Neuronal stem cell (in vitro differentiated cells): ENCODE results near the gene SCGN.

ENCODE experiments used
- DNase-seq: peaks from one replicate; pipeline ENCODE4 v3.0.0-alpha.2; 2013; ENCODE audit warnings: low spot score
- H2AFZ ChIP-seq: one replicate; pipeline ENCODE4 v1.6.1; 2013; ENCODE audit warnings: mild to moderate bottlenecking, low read length, inconsistent platforms
- H2AK5ac ChIP-seq: 2 replicates; pipeline ENCODE4 v1.6.1; 2013; ENCODE audit warnings: low read depth, mild to moderate bottlenecking, inconsistent platforms, low read length, moderate library complexity, mixed read lengths
- H2BK120ac ChIP-seq: 2 replicates; pipeline ENCODE4 v1.6.1; 2013; ENCODE audit warnings: low read depth, mild to moderate bottlenecking, inconsistent platforms, low read length, moderate library complexity, mixed read lengths
- H2BK12ac ChIP-seq: one replicate; pipeline ENCODE4 v1.6.1; 2013; ENCODE audit warnings: low read length, inconsistent platforms
- H2BK15ac ChIP-seq: 2 replicates; pipeline ENCODE4 v1.6.1; 2013; ENCODE audit warnings: mild to moderate bottlenecking, low read length, inconsistent platforms, mixed read lengths
- H2BK5ac ChIP-seq: one replicate; pipeline ENCODE4 v1.6.1; 2013; ENCODE audit warnings: inconsistent platforms, mild to moderate bottlenecking, low read length, moderate library complexity
- H3K14ac ChIP-seq: one replicate; pipeline ENCODE4 v1.6.1; 2013; ENCODE audit warnings: low read length, inconsistent platforms
- H3K18ac ChIP-seq: 2 replicates; pipeline ENCODE4 v1.6.1; 2013; ENCODE audit warnings: low read length, inconsistent platforms
- H3K23ac ChIP-seq: 2 replicates; pipeline ENCODE4 v1.6.1; 2013; ENCODE audit warnings: low read depth, mild to moderate bottlenecking, mixed read lengths, low read length, inconsistent platforms; ENCODE audit not compliant: poor library complexity
- H3K27ac ChIP-seq: replicated peaks from 3 replicates; pipeline ENCODE4 v1.5.1; 2013; ENCODE audit warnings: low read length, inconsistent platforms
- H3K27me3 ChIP-seq, 3 experiments: 2 replicates each; pipeline ENCODE4 v1.6.1; 2013; ENCODE audit warnings: low read length in 3 of 3, mild to moderate bottlenecking in 2 of 3, inconsistent platforms in 1 of 3, low read depth in 1 of 3, mixed read lengths in 1 of 3, moderate library complexity in 1 of 3; ENCODE audit not compliant: control insufficient read depth in 3 of 3, insufficient read depth in 3 of 3
- H3K36me3 ChIP-seq, 2 donors: replicated peaks in 1 of 2; 2 replicates each; pipeline ENCODE4 v1.6.1; 2013; ENCODE audit warnings: low read length in 2 of 2; ENCODE audit not compliant: control insufficient read depth in 2 of 2, insufficient read depth in 2 of 2
- H3K4ac ChIP-seq: 2 replicates; pipeline ENCODE4 v1.6.1; 2013; ENCODE audit warnings: inconsistent platforms, mild to moderate bottlenecking, low read length, moderate library complexity
- H3K4me1 ChIP-seq, 2 donors: 1 replicate in 1 of 2; 2 replicates in 1 of 2; pipeline ENCODE4 v1.6.1; 2013; ENCODE audit warnings: low read length in 2 of 2, low read depth in 1 of 2; ENCODE audit not compliant: control insufficient read depth in 2 of 2, insufficient read depth in 1 of 2
- H3K4me2 ChIP-seq: one replicate; pipeline ENCODE4 v1.6.1; 2013; ENCODE audit warnings: mild to moderate bottlenecking, low read length, inconsistent platforms; ENCODE audit not compliant: insufficient read depth, poor library complexity, severe bottlenecking
- H3K4me3 ChIP-seq, 2 donors: 2 replicates each; pipeline ENCODE4 v1.5.1; 2013; ENCODE audit warnings: low read length in 2 of 2, mild to moderate bottlenecking in 2 of 2, inconsistent platforms in 1 of 2, moderate library complexity in 1 of 2
- H3K79me1 ChIP-seq: one replicate; pipeline ENCODE4 v1.6.1; 2013; ENCODE audit warnings: low read depth, mild to moderate bottlenecking, inconsistent platforms, low read length, moderate library complexity
- H3K9ac ChIP-seq: one replicate; pipeline ENCODE4 v1.6.1; 2013; ENCODE audit warnings: mild to moderate bottlenecking, low read depth, low read length, inconsistent platforms; ENCODE audit not compliant: poor library complexity
- H3K9me3 ChIP-seq, 2 donors: replicated peaks in 1 of 2; 2 replicates each; pipeline versions ENCODE3 to v1.6.1; 2013; ENCODE audit warnings: low read length in 2 of 2, mild to moderate bottlenecking in 2 of 2, inconsistent platforms in 1 of 2, low read depth in 1 of 2, mixed read lengths in 1 of 2, moderate library complexity in 1 of 2; ENCODE audit not compliant: control insufficient read depth in 2 of 2, insufficient read depth in 1 of 2
- H4K8ac ChIP-seq: one replicate; pipeline ENCODE4 v1.6.1; 2013; ENCODE audit warnings: low read depth, mild to moderate bottlenecking, inconsistent platforms, low read length, moderate library complexity
- H4K91ac ChIP-seq: one replicate; pipeline ENCODE4 v1.6.1; 2013; ENCODE audit warnings: low read length, low read depth, mild to moderate bottlenecking, inconsistent platforms; ENCODE audit not compliant: poor library complexity
- WGBS, 2 donors: extraction: QIAGEN DNeasy Blood & Tissue Kit; methylation state at CpG; one replicate each; pipeline ENCODE4 v1.1.7; 2013; ENCODE audit warnings: missing lambda C conversion rate in 2 of 2, mixed read lengths in 1 of 2; ENCODE audit not compliant: insufficient read length in 2 of 2, insufficient replicate concordance in 1 of 2; ENCODE audit errors: extremely low coverage in 2 of 2; 5-methylcytosine and 5-hydroxymethylcytosine counted together

Gene SCGN

GRCh38 chr6:25661129-25661779 lies 9.2 kb downstream of the SCGN start:
- Histone ChIP-seq H3K36me3 (no peaks in the 10 kb centered on the region), H3K27me3 (peaks cover 0 to 3% (median 0%) of the 10 kb centered on the region in 3 experiments), H3K4me2 (no peak overlapping the region), H3K4me3 (no peak overlapping the region), H3K18ac (no peak overlapping the region), H4K91ac (no peak overlapping the region), H3K23ac (no peak overlapping the region), H2AFZ (no peak overlapping the region), H2BK120ac (no peak overlapping the region), H2AK5ac (no peak overlapping the region), H3K27ac (no peak overlapping the region), H3K14ac (no peak overlapping the region), H3K9me3 (no peaks in the 10 kb centered on the region), H3K4ac (no peak overlapping the region), H4K8ac (no peak overlapping the region), H3K4me1 (peaks cover 0 to 2% of the 10 kb centered on the region in 2 donors), H2BK15ac (no peak overlapping the region), H3K79me1 (no peaks in the 10 kb centered on the region), H2BK5ac (no peak overlapping the region), H3K9ac (no peak overlapping the region), H2BK12ac (no peak overlapping the region)
- DNase-seq: no peak
- no CpG with 5 or more reads among the region's 5 CpGs for WGBS, 2 donors

DNA sequence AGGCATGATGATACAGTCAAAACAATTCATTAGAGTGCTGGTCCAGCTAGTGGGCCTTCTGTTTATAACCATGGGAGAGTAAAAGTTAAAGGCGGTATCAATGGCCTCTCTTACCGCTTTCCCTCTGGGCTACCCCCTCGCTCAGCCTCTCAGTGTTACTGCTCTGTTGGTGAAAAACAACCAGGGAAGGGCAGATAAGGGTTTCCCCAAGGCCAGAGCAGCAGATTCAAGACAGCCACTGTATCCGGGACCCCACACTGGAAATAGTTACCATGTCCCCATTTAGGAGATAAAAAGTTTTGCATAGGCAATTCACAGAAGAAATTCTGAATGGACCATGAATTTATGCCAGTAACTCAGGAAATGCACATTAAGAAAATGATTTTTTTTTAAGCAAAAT lies 13.4 kb downstream of the SCGN start:
- Histone ChIP-seq H3K4ac (no peak overlapping the region), H2BK5ac (no peak overlapping the region), H2AK5ac (no peak overlapping the region), H3K4me1 (peaks cover 0 to under 1% of the 10 kb centered on the region in 2 donors), H3K9me3 (no peaks in the 10 kb centered on the region), H3K79me1 (no peaks in the 10 kb centered on the region), H2BK15ac (no peak overlapping the region), H4K8ac (no peak overlapping the region), H4K91ac (no peak overlapping the region), H3K9ac (no peak overlapping the region), H3K36me3 (no peaks in the 10 kb centered on the region), H2BK120ac (no peak overlapping the region), H2BK12ac (no peak overlapping the region), H3K4me3 (no peak overlapping the region), H3K27me3 (peaks cover 0 to 3% (median 0%) of the 10 kb centered on the region in 3 experiments), H3K4me2 (no peak overlapping the region), H3K18ac (no peak overlapping the region), H3K14ac (no peak overlapping the region), H2AFZ (no peak overlapping the region), H3K23ac (no peak overlapping the region), H3K27ac (no peak overlapping the region)
- DNase-seq: no peak
- no CpG with 5 or more reads among the region's 4 CpGs for WGBS, 2 donors

GRCh38 chr6:25669413-25669812 lies 17.4 kb downstream of the SCGN start:
- no peaks in the 10 kb centered on the region for H3K9me3 ChIP-seq
- H3K4me3 ChIP-seq: no peak overlapping the region
- H3K4ac ChIP-seq: no peak overlapping the region
- H3K36me3 ChIP-seq: no peaks in the 10 kb centered on the region
- H2AK5ac ChIP-seq: no peak overlapping the region
- H4K8ac ChIP-seq: no peak overlapping the region
- no peak overlapping the region for H3K14ac ChIP-seq
- no peak overlapping the region for H4K91ac ChIP-seq
- no peak overlapping the region for H2BK12ac ChIP-seq
- no peak overlapping the region for H2BK5ac ChIP-seq
- WGBS, 2 donors: no CpG with 5 or more reads among the region's 5 CpGs
- H3K27me3 ChIP-seq: peaks cover 0 to 3% (median 0%) of the 10 kb centered on the region in 3 experiments
- no peak overlapping the region for H3K18ac ChIP-seq
- H3K79me1 ChIP-seq: no peaks in the 10 kb centered on the region
- H3K9ac ChIP-seq: no peak overlapping the region
- no peak overlapping the region for H2BK120ac ChIP-seq
- H3K23ac ChIP-seq: no peak overlapping the region
- no peak overlapping the region for H2BK15ac ChIP-seq
- no peak overlapping the region for H3K4me2 ChIP-seq
- H2AFZ ChIP-seq: no peak overlapping the region
- H3K27ac ChIP-seq: no peak overlapping the region
- no peaks in the 10 kb centered on the region for H3K4me1 ChIP-seq
- no peak for DNase-seq

GRCh38 chr6:25670208-25670607 lies 18.2 kb downstream of the SCGN start:
- H3K27me3 ChIP-seq: peaks cover 0 to 3% (median 0%) of the 10 kb centered on the region in 3 experiments
- H3K18ac ChIP-seq: no peak overlapping the region

More at GRCh38 chr6:25670208-25670607, 18.2 kb downstream of the SCGN start:
- H4K91ac ChIP-seq: no peak overlapping the region
- H3K27ac ChIP-seq: no peak overlapping the region
- H3K4me2 ChIP-seq: no peak overlapping the region
- no peak overlapping the region for H3K4me3 ChIP-seq
- no peaks in the 10 kb centered on the region for H3K79me1 ChIP-seq
- no peaks in the 10 kb centered on the region for H3K9me3 ChIP-seq
- DNase-seq: no peak
- no peak overlapping the region for H4K8ac ChIP-seq
- peaks cover 0 to under 1% of the 10 kb centered on the region in 2 donors for H3K4me1 ChIP-seq
- H3K14ac ChIP-seq: no peak overlapping the region
- H3K9ac ChIP-seq: no peak overlapping the region
- no peak overlapping the region for H2BK12ac ChIP-seq
- H2AFZ ChIP-seq: no peak overlapping the region
- no peak overlapping the region for H3K23ac ChIP-seq
- no CpG with 5 or more reads among the region's 1 CpG for WGBS, 2 donors
- H2BK15ac ChIP-seq: no peak overlapping the region
- H2BK120ac ChIP-seq: no peak overlapping the region
- no peak overlapping the region for H2AK5ac ChIP-seq
- no peak overlapping the region for H3K4ac ChIP-seq
- no peaks in the 10 kb centered on the region for H3K36me3 ChIP-seq
- H2BK5ac ChIP-seq: no peak overlapping the region
